Activated T-helper 1 cell treated with Interleukin-2 at 50 U/mL for 16 hours (primary cell): ENCODE measurements around the gene HCFC1R1.

ENCODE experiments used
- DNase-seq: peaks from one replicate; pipeline ENCODE4 v3.0.0-alpha.2; 2020; ENCODE audit warnings: low read depth

HCFC1R1 gene

GRCh38 chr16:2999929-3000328 lies 23.8 kb downstream of the HCFC1R1 start:
- no peak for DNase-seq

- DNase-seq, result no peak
These were observed 27.4 kb downstream of the HCFC1R1 start for GRCh38 chr16:2996298-2996697.

- no peak for DNase-seq
These were observed 31.2 kb downstream of the HCFC1R1 start for GRCh38 chr16:2992383-2993081.

GRCh38 chr16:2991566-2992261 lies 32.0 kb downstream of the HCFC1R1 start:
- DNase-seq, result no peak

- DNase-seq, result no peak
These were observed 32.9 kb downstream of the HCFC1R1 start for GRCh38 chr16:2990891-2991290.

GRCh38 chr16:2988590-2989099 lies 35.1 kb downstream of the HCFC1R1 start:
- no peak for DNase-seq

GRCh38 chr16:2987833-2988232 lies 35.9 kb downstream of the HCFC1R1 start:
- no peak for DNase-seq

GRCh38 chr16:2987286-2987685 lies 36.5 kb downstream of the HCFC1R1 start:
- DNase-seq, result no peak

GRCh38 chr16:2986623-2987188 lies 37.0 kb downstream of the HCFC1R1 start:
- no peak for DNase-seq

- DNase-seq, result no peak
These were observed 37.8 kb downstream of the HCFC1R1 start for GRCh38 chr16:2985893-2986355.

GRCh38 chr16:2985462-2985861 lies 38.3 kb downstream of the HCFC1R1 start:
- no peak for DNase-seq

GRCh38 chr16:2983706-2984136 lies 40.0 kb downstream of the HCFC1R1 start:
- peak; percentile 53 for DNase-seq

GRCh38 chr16:2982402-2982801 lies 41.3 kb downstream of the HCFC1R1 start:
- no peak for DNase-seq

- DNase-seq, result no peak
These were observed 41.9 kb downstream of the HCFC1R1 start for GRCh38 chr16:2981899-2982250.

- DNase-seq, result no peak
These were observed 42.4 kb downstream of the HCFC1R1 start for GRCh38 chr16:2981177-2981898.

GRCh38 chr16:2980227-2981176 lies 43.2 kb downstream of the HCFC1R1 start, which contains the start of gene PKMYT1:
PKMYT1 (minus strand) TSS chr16:2980446; CDS start chr16:2979657, 789 bp downstream.
- peak; percentile 95 for DNase-seq

GRCh38 chr16:2979669-2980226 lies 44.0 kb downstream of the HCFC1R1 start:
- DNase-seq, result no peak

GRCh38 chr16:2977440-2977839 lies 46.3 kb downstream of the HCFC1R1 start:
- no peak for DNase-seq

- no peak for DNase-seq
These were observed 47.1 kb downstream of the HCFC1R1 start for GRCh38 chr16:2976673-2977072.

- DNase-seq, result no peak
These were observed 47.5 kb downstream of the HCFC1R1 start for GRCh38 chr16:2976201-2976600.
